K562 (cell line): Measurements from ENCODE around the gene DAB2. TPM values are rescaled to one million over a fixed set of nuclear protein-coding genes. Genes with fewer than 3 reads are reported as not detected.

Experiments
- ATAC-seq: fragments of 200-7000 bp; cut with Tn5 transposase; 3 replicates; pipeline ENCODE4 v1.9.1; 2020; ENCODE audit warnings: moderate library complexity
- BruUV-seq: library from RNA; stranded (reverse); fragments of 400-500 nt; replicated peaks from 2 replicates; lab custom pipeline; 2021; lab: Mats Ljungman, UMichigan
- CTCF ChIA-PET: fragments of 300-600 bp; formaldehyde crosslinking; extraction: SDS; loops from one replicate; lab custom pipeline; 2021; ENCODE audit warnings: low intra/inter-chr PET ratio; lab: Yijun Ruan, JAX
- POLR2A ChIA-PET: fragments of 300-600, 350-650 bp; sonication (Branson Sonifier 250); formaldehyde crosslinking; extraction: SDS; loops from one replicate; lab custom pipeline; 2021; ENCODE audit warnings: antibody characterized with exemption, inconsistent platforms; lab: Yijun Ruan, JAX
- DNase-seq, 4 experiments: peaks; one replicate each; pipeline versions ENCODE4 v3.0.0 to v3.0.0-alpha.2; 2011 to 2018; ENCODE audit warnings: low spot score in 3 of 4, mixed read lengths in 3 of 4; ENCODE audit errors: extremely low read depth in 1 of 4
- FAIRE-seq: peaks from 2 replicates; lab custom pipeline; 2011; peaks lifted over from hg19 to GRCh38; lab: Jason Lieb, UNC
- H2AFZ ChIP-seq: 2 replicates; pipeline ENCODE4 v1.6.0; 2011; ENCODE audit warnings: low read depth, low read length, control low read depth, inconsistent platforms
- H3K27ac ChIP-seq: fragments of 200-600 bp; 3 replicates; pipeline ENCODE4 v1.8.0; 2011; ENCODE audit warnings: low read depth, mild to moderate bottlenecking, control low read depth, inconsistent platforms, low read length, moderate library complexity, mixed read lengths; ENCODE audit errors: extremely low read depth
- H3K27me3 ChIP-seq, 2 experiments: fragments of 300-600 bp in 1 of 2; 2 replicates in 1 of 2; 3 replicates in 1 of 2; pipeline versions ENCODE4 v1.6.0 to v1.8.0; 2011; ENCODE audit warnings: inconsistent platforms in 2 of 2, low read length in 2 of 2, mild to moderate bottlenecking in 1 of 2, mixed read lengths in 1 of 2, moderate library complexity in 1 of 2; ENCODE audit not compliant: control insufficient read depth in 2 of 2, insufficient read depth in 2 of 2
- H3K36me3 ChIP-seq: fragments of 300-600 bp; 3 replicates; pipeline ENCODE4 v1.8.0; 2011; ENCODE audit warnings: mild to moderate bottlenecking, low read length, inconsistent platforms; ENCODE audit not compliant: control insufficient read depth, insufficient read depth
- H3K4me1 ChIP-seq, 2 experiments: fragments of 200-600 bp in 1 of 2; replicated peaks in 1 of 2; 2 replicates in 1 of 2; 3 replicates in 1 of 2; pipeline versions ENCODE4 v1.5.1 to v1.8.0; 2011; ENCODE audit warnings: inconsistent platforms in 2 of 2, low read length in 2 of 2, mild to moderate bottlenecking in 1 of 2, mixed read lengths in 1 of 2, moderate library complexity in 1 of 2; ENCODE audit not compliant: control insufficient read depth in 2 of 2, insufficient read depth in 2 of 2
- H3K4me2 ChIP-seq: 2 replicates; pipeline ENCODE4 v1.6.1; 2011; ENCODE audit warnings: low read length, control low read depth, inconsistent platforms, mixed read lengths; ENCODE audit not compliant: insufficient read depth
- H3K4me3 ChIP-seq: fragments of 200-600 bp; sonication (generic), shearing (Covaris generic); 2 replicates; pipeline ENCODE4 v1.5.1; 2016; ENCODE audit warnings: control low read depth, inconsistent platforms
- H3K79me2 ChIP-seq: fragments of 200-600 bp; 3 replicates; pipeline ENCODE4 v1.8.0; 2011; ENCODE audit warnings: low read length, inconsistent platforms; ENCODE audit not compliant: control insufficient read depth, insufficient read depth
- H3K9ac ChIP-seq, 2 experiments: 2 replicates each; pipeline versions ENCODE4 v1.6.0 to v1.6.1; 2011; ENCODE audit warnings: low read depth in 2 of 2, low read length in 2 of 2, control low read depth in 1 of 2, inconsistent platforms in 1 of 2, mild to moderate bottlenecking in 1 of 2, mixed read lengths in 1 of 2; ENCODE audit not compliant: insufficient read depth in 1 of 2
- H3K9me1 ChIP-seq: one replicate; pipeline ENCODE4 v1.6.0; 2011; ENCODE audit warnings: inconsistent platforms, mild to moderate bottlenecking, low read length, moderate library complexity; ENCODE audit not compliant: control insufficient read depth, insufficient read depth
- H3K9me3 ChIP-seq: replicated peaks from 2 replicates; pipeline ENCODE4 v1.5.1; 2011; ENCODE audit warnings: low read depth, low read length, inconsistent platforms; ENCODE audit not compliant: control insufficient read depth, insufficient read depth
- H4K20me1 ChIP-seq: replicated peaks from 2 replicates; pipeline ENCODE4 v1.6.1; 2011; ENCODE audit warnings: low read length, inconsistent platforms, mixed read lengths; ENCODE audit not compliant: control insufficient read depth, insufficient read depth
- CBFA2T3 ChIP-seq: fragments of 450-650 bp; IDR thresholded peaks from 2 replicates; pipeline ENCODE4 v1.6.1; 2017
- CHD2 ChIP-seq: IDR thresholded peaks from 2 replicates; pipeline ENCODE4 v1.6.1; 2011; ENCODE audit warnings: low read depth, low read length
- CTCFL ChIP-seq: IDR thresholded peaks from 2 replicates; pipeline ENCODE4 v1.6.1; 2011; ENCODE audit warnings: borderline replicate concordance, low read depth, mild to moderate bottlenecking, moderate library complexity, low read length; ENCODE audit not compliant: insufficient read depth, poor library complexity, severe bottlenecking
- KHSRP ChIP-seq: fragments of 450-650 bp; IDR thresholded peaks from 2 replicates; pipeline ENCODE4 v1.6.1; 2017
- LEF1 ChIP-seq: fragments of 450-650 bp; IDR thresholded peaks from 2 replicates; pipeline ENCODE4 v1.6.1; 2016; ENCODE audit warnings: mild to moderate bottlenecking
- MAFG ChIP-seq: fragments of 450-650 bp; conservative IDR thresholded peaks from 2 replicates; pipeline ENCODE4 v1.6.1; 2016; ENCODE audit warnings: missing genetic modification characterization, missing compliant biosample characterization
- PHB2 ChIP-seq: fragments of 450-650 bp; IDR thresholded peaks from 2 replicates; pipeline ENCODE4 v1.6.1; 2017; ENCODE audit warnings: low read depth
- POLR2A ChIP-seq: fragments of 450-650 bp; conservative IDR thresholded peaks from 2 replicates; pipeline ENCODE4 v1.6.1; 2016
- POLR2B ChIP-seq: fragments of 450-650 bp; IDR thresholded peaks from 2 replicates; pipeline ENCODE4 v1.6.1; 2018; ENCODE audit warnings: low read depth; ENCODE audit not compliant: partially characterized antibody
- PTRF ChIP-seq: fragments of 450-650 bp; IDR thresholded peaks from 2 replicates; pipeline ENCODE4 v1.6.1; 2016; ENCODE audit warnings: mild to moderate bottlenecking, missing genetic modification characterization, missing compliant biosample characterization
- RFX5 ChIP-seq: IDR thresholded peaks from 2 replicates; pipeline ENCODE4 v1.6.1; 2011; ENCODE audit warnings: low read depth, mild to moderate bottlenecking, improper control_type of control experiment, low read length
- ZNF24 ChIP-seq: fragments of 450-650 bp; IDR thresholded peaks from 2 replicates; pipeline ENCODE4 v1.6.1; 2016
- ZNF699 ChIP-seq: fragments of 250-450 bp; sonication (Bioruptor Pico); IDR thresholded peaks from 2 replicates; pipeline ENCODE4 v1.8.0; 2021; ENCODE audit warnings: mild to moderate bottlenecking, moderate library complexity; ENCODE audit not compliant: insufficient replicate concordance
- ZNF764 ChIP-seq: fragments of 250-450 bp; sonication (Bioruptor Pico); IDR thresholded peaks from 2 replicates; pipeline ENCODE4 v1.4.0; 2020; ENCODE audit warnings: low read depth, mild to moderate bottlenecking, moderate library complexity
- ZNF766 ChIP-seq: fragments of 200-800 bp; sonication (Bioruptor generic); conservative IDR thresholded peaks from 2 replicates; pipeline ENCODE4 v1.6.1; 2016; ENCODE audit warnings: missing genetic modification characterization, missing compliant biosample characterization
- in situ Hi-C: fragments of 300-500 bp; cut with MboI; formaldehyde crosslinking; loops from 4 replicates; pipeline ENCODE4 v1.15.0; 2018; ENCODE audit warnings: inconsistent platforms, mixed read lengths
- intact Hi-C: fragments of 100-400 bp; cut with micrococcal nuclease; formaldehyde crosslinking; loops from 2 replicates; pipeline ENCODE4 v1.14.2; 2022
- polyA plus RNA-seq, 8 experiments: library from polyadenylated mRNA; depleted of rRNA in 4 of 8; stranded (reverse) in 5 of 8; unstranded in 3 of 8; fragments of >200 nt; fragmentation: Nextera tagmentation in 2 of 8; fragmentation: Illumina TruSeq in 1 of 8; extraction: Ambion mirVana in 2 of 8; extraction: Trizol in 1 of 8; gene quantifications; 2 replicates each; pipeline versions ENCODE4 v1.2.1 to v1.2.3, GENCODE V29; 2011 to 2014; ENCODE audit warnings: inconsistent platforms in 1 of 8, missing spikeins in 1 of 8
- total RNA-seq, 7 experiments: library from RNA; depleted of rRNA in 6 of 7; stranded (reverse); fragments of >200 nt in 6 of 7; fragmentation: Illumina TruSeq in 2 of 7; extraction: Trizol in 2 of 7; gene quantifications; 2 replicates each; pipeline versions ENCODE4 v1.2.1 to v1.2.3, GENCODE V29; 2011 to 2021; ENCODE audit warnings: low replicate concordance in 1 of 7
- TF ChIP-seq, protein P1 (sequence below): sonication (generic); formaldehyde crosslinking; IDR thresholded peaks from 2 replicates; pipeline ENCODE4 v1.8.0; 2022; ENCODE audit warnings: mild to moderate bottlenecking, missing genetic modification reagents
- TF ChIP-seq, protein P2 (sequence below): sonication (generic); formaldehyde crosslinking; IDR thresholded peaks from 2 replicates; pipeline ENCODE4 v1.8.0; 2022; ENCODE audit warnings: mild to moderate bottlenecking, low read depth, missing genetic modification reagents
- TF ChIP-seq, protein P3 (sequence below): fragments of 250-450 bp; sonication (Bioruptor Pico); IDR thresholded peaks from 2 replicates; pipeline ENCODE4 v1.4.0; 2020; ENCODE audit warnings: mild to moderate bottlenecking, moderate library complexity, borderline replicate concordance

The DAB2 gene
- total and polyA plus RNA-seq, 9 of the 15 experiments (the other 6 are each of a cell fraction or from before 2014, with no cell fraction given): 6.6 to 29.9 (median 24.1) TPM

DNA sequence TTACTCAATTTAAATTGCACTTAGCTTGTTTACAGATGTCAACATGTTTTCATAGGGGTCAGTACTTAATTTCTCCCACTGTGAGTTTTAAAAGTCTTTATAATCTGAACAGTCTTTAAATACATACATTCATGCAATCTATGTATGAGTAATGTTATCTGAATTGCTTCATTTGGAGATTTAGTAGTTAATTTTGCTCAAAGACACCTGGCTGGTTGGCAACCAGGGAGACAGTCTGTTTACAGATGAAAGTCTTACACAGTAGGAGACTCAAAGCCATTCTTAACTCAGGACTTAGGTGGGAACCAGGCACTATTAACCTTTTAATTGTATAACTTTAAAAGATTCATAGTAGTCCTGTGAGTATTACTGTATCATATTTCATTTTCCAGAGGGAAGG, 29.3 kb downstream of the DAB2 start:
- no TSS peak for BruUV-seq
- Histone ChIP-seq H3K4me3 (no peak overlapping the region), H3K36me3 (peaks cover 7% of the 10 kb centered on the region; the same call in 2 of the 3 replicates), H3K9me3 (no peaks in the 10 kb centered on the region), H3K27ac (no peak overlapping the region), H3K9ac (no peak overlapping the region), H3K4me1 (peaks cover 4 to 25% of the 10 kb centered on the region in 2 experiments; a peak in 4 of 5 replicates), H3K79me2 (0 out of 3 replicates have a peak, but pooled peaks cover 2% of the 10 kb centered on the region), H4K20me1 (no peaks in the 10 kb centered on the region), H3K4me2 (no peak overlapping the region), H2AFZ (no peak overlapping the region), H3K9me1 (no peaks in the 10 kb centered on the region), H3K27me3 (no peaks in the 10 kb centered on the region)
- FAIRE-seq (no peak), DNase-seq (no peak), ATAC-seq (no peak)
- ChIA-PET POLR2A (interaction anchor here (0.5 to 1.1 kb wide), 3 partner anchors 12 to 29 kb away, joined by 3 to 4 read pairs (median 3); partner anchors contain the start of gene DAB2), CTCF (no interaction called here)
- in situ Hi-C loops (no loop called here), intact Hi-C loops (no loop called here)
- no peak for TF ChIP-seq ZNF24
- TF ChIP-seq, protein P1, sequence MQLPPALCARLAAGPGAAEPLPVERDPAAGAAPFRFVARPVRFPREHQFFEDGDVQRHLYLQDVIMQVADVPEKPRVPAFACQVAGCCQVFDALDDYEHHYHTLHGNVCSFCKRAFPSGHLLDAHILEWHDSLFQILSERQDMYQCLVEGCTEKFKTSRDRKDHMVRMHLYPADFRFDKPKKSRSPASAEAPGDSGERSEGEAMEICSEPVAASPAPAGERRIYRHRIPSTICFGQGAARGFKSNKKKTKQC (CRISPR knock-in tag): no peak
- TF ChIP-seq ZNF766 (CRISPR knock-in tag): no peak
- TF ChIP-seq, protein P2, sequence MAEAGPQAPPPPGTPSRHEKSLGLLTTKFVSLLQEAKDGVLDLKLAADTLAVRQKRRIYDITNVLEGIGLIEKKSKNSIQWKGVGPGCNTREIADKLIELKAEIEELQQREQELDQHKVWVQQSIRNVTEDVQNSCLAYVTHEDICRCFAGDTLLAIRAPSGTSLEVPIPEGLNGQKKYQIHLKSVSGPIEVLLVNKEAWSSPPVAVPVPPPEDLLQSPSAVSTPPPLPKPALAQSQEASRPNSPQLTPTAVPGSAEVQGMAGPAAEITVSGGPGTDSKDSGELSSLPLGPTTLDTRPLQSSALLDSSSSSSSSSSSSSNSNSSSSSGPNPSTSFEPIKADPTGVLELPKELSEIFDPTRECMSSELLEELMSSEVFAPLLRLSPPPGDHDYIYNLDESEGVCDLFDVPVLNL (CRISPR knock-in tag): no peak
- TF ChIP-seq POLR2A: no peak
- no peak for TF ChIP-seq PHB2
- no peak for TF ChIP-seq POLR2B
- no peak for TF ChIP-seq CHD2
- TF ChIP-seq ZNF764: no peak
- no peak for TF ChIP-seq PTRF (tag)
- TF ChIP-seq KHSRP: no peak
- no peak for TF ChIP-seq MAFG (tag)
- TF ChIP-seq, protein P3, sequence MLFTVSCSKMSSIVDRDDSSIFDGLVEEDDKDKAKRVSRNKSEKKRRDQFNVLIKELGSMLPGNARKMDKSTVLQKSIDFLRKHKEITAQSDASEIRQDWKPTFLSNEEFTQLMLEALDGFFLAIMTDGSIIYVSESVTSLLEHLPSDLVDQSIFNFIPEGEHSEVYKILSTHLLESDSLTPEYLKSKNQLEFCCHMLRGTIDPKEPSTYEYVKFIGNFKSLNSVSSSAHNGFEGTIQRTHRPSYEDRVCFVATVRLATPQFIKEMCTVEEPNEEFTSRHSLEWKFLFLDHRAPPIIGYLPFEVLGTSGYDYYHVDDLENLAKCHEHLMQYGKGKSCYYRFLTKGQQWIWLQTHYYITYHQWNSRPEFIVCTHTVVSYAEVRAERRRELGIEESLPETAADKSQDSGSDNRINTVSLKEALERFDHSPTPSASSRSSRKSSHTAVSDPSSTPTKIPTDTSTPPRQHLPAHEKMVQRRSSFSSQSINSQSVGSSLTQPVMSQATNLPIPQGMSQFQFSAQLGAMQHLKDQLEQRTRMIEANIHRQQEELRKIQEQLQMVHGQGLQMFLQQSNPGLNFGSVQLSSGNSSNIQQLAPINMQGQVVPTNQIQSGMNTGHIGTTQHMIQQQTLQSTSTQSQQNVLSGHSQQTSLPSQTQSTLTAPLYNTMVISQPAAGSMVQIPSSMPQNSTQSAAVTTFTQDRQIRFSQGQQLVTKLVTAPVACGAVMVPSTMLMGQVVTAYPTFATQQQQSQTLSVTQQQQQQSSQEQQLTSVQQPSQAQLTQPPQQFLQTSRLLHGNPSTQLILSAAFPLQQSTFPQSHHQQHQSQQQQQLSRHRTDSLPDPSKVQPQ (CRISPR knock-in tag): no peak
- no peak for TF ChIP-seq LEF1
- TF ChIP-seq CBFA2T3: no peak
- TF ChIP-seq RFX5: no peak
- no peak for TF ChIP-seq ZNF699 (CRISPR knock-in tag)
- TF ChIP-seq CTCFL: no peak
